SK-N-SH (cell line): ENCODE results near the gene ATAD3B. TPM values are rescaled to one million over a fixed set of nuclear protein-coding genes. Genes with fewer than 3 reads are reported as not detected.

Experiments
- polyA plus RNA-seq, 3 experiments: library from polyadenylated mRNA; depleted of rRNA; stranded (reverse); fragments of >200 nt; gene quantifications; 2 replicates each; pipeline ENCODE4 v1.2.3, GENCODE V29; 2012

The ATAD3B gene
- polyA plus RNA-seq, 1 of the 3 experiments (the other 2 are of a cell fraction) = 71.6 TPM

Other genes with a start within 250 kb of the ATAD3B start
- 182 and 265 TPM in 2 replicates for gene SDF4, start 239.8 kb upstream of the ATAD3B start, polyA plus RNA-seq (2012; rRNA removed)
- 32.0 and 38.8 TPM in 2 replicates for gene B3GALT6, start 239.5 kb upstream of the ATAD3B start, polyA plus RNA-seq (2012; rRNA removed)
- gene C1QTNF12, start 225.0 kb upstream of the ATAD3B start, polyA plus RNA-seq (2012; rRNA removed) = 0.59 TPM in 1 of 2 replicates, not detected in the other
- gene UBE2J2, start 197.9 kb upstream of the ATAD3B start, polyA plus RNA-seq (2012; rRNA removed) = 31.8 and 47.5 TPM in 2 replicates
- 2.6 and 2.9 TPM in 2 replicates for gene SCNN1D, start 191.3 kb upstream of the ATAD3B start, polyA plus RNA-seq (2012; rRNA removed)
- gene ACAP3, start 163.8 kb upstream of the ATAD3B start, polyA plus RNA-seq (2012; rRNA removed) = 51.7 and 66.4 TPM in 2 replicates
- 13.9 and 19.0 TPM in 2 replicates for gene PUSL1, start 163.2 kb upstream of the ATAD3B start, polyA plus RNA-seq (2012; rRNA removed)
- gene INTS11, start 147.1 kb upstream of the ATAD3B start, polyA plus RNA-seq (2012; rRNA removed) = 137 and 141 TPM in 2 replicates
- gene CPTP, start 147.0 kb upstream of the ATAD3B start, polyA plus RNA-seq (2012; rRNA removed) = 12.3 and 13.4 TPM in 2 replicates
- gene TAS1R3, start 140.5 kb upstream of the ATAD3B start, polyA plus RNA-seq (2012; rRNA removed) = 0.06 and 0.08 TPM in 2 replicates
- gene DVL1, start 122.3 kb upstream of the ATAD3B start, polyA plus RNA-seq (2012; rRNA removed) = 31.3 and 32.0 TPM in 2 replicates
- gene MXRA8, start 113.2 kb upstream of the ATAD3B start, polyA plus RNA-seq (2012; rRNA removed) = 2.5 and 3.8 TPM in 2 replicates
- gene AURKAIP1, start 96.6 kb upstream of the ATAD3B start, polyA plus RNA-seq (2012; rRNA removed) = 175 and 214 TPM in 2 replicates
- 362 and 475 TPM in 2 replicates for gene CCNL2, start 72.4 kb upstream of the ATAD3B start, polyA plus RNA-seq (2012; rRNA removed)
- 159 and 210 TPM in 2 replicates for gene MRPL20, start 64.5 kb upstream of the ATAD3B start, polyA plus RNA-seq (2012; rRNA removed)
- gene ANKRD65, start 50.5 kb upstream of the ATAD3B start, polyA plus RNA-seq (2012; rRNA removed) = 0.06 and 0.07 TPM in 2 replicates
- gene VWA1, start 36.1 kb upstream of the ATAD3B start, polyA plus RNA-seq (2012; rRNA removed) = 5.3 and 7.4 TPM in 2 replicates
- gene ATAD3C, start 22.1 kb upstream of the ATAD3B start, polyA plus RNA-seq (2012; rRNA removed) = 0.38 and 0.49 TPM in 2 replicates
- gene ATAD3A, start 40.4 kb downstream of the ATAD3B start, polyA plus RNA-seq (2012; rRNA removed) = 34.1 and 40.2 TPM in 2 replicates
- gene TMEM240, start 68.9 kb downstream of the ATAD3B start, polyA plus RNA-seq (2012; rRNA removed) = 6.5 and 8.1 TPM in 2 replicates
- 73.6 and 104 TPM in 2 replicates for gene SSU72, start 103.1 kb downstream of the ATAD3B start, polyA plus RNA-seq (2012; rRNA removed)
- gene FNDC10, start 128.4 kb downstream of the ATAD3B start, polyA plus RNA-seq (2012; rRNA removed) = 4.8 and 6.7 TPM in 2 replicates
- gene MIB2, start 143.7 kb downstream of the ATAD3B start, polyA plus RNA-seq (2012; rRNA removed) = 40.4 and 45.4 TPM in 2 replicates
- 0.96 and 1.2 TPM in 2 replicates for gene MMP23B, start 160.4 kb downstream of the ATAD3B start, polyA plus RNA-seq (2012; rRNA removed)
- gene CDK11B, start 187.2 kb downstream of the ATAD3B start, polyA plus RNA-seq (2012; rRNA removed) = 11.3 and 15.0 TPM in 2 replicates
- 20.5 and 20.6 TPM in 2 replicates for gene SLC35E2B, start 221.0 kb downstream of the ATAD3B start, polyA plus RNA-seq (2012; rRNA removed)